HG03045 (cell line): ENCODE measurements around the gene LBH.
"Not testable (repeated sequence)": the region's sequence is repeated elsewhere in the genome, so short reads cannot be mapped to it uniquely, and the experiment has no call there.

ENCODE experiments used
- ATAC-seq: cut with Tn5 transposase; IDR thresholded peaks from one replicate; pipeline ENCODE4 v1.9.1; 2021; ENCODE audit warnings: mild to moderate bottlenecking, moderate library complexity; ENCODE audit not compliant: unreplicated experiment

LBH gene

GRCh38 chr2:30255466-30256408 is 24.4 kb downstream of the LBH start:
- ATAC-seq: no peak

DNA sequence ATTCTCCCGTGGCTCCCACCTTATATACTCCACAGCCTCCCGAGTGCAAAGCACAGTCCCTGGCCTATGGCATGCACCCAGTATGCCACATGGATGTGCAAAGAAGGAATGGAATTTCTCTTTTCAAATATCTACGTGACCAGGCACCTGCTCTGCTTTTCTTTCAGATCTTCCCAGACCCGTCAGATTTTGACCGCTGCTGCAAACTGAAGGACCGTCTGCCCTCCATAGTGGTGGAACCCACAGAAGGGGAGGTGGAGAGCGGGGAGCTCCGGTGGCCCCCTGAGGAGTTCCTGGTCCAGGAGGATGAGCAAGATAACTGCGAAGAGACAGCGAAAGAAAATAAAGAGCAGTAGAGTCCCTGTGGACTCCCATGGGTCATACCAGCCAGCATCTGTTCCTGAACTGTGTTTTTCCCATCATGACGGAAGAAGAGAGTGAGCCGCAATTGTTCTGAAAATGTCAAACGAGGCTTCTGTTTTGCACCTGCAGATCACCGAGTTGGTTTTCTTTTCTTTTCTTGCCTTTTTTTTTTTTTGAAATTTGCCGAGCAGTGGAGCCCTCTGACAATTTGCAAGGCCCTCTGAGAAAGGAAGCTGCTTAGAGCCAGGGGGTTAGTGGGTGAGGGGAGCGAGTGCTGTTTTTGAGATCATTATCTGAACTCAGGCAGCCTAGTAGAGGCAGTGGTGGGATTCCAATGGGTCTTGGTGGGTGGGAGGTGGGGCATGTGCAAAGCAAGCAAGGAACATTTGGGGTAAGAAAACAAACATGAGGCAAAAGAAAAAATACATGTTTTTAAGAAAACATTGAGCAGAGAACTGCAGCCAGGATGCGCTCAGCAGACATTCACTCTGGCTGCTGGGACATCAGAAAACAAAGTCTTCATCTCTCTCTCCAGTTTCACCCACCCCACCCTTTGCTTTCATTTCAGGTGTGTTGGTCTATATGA is 26.2 kb downstream of the LBH start:
- no peak for ATAC-seq

- ATAC-seq: no peak
Measured at GRCh38 chr2:30259071-30259470, 27.7 kb downstream of the LBH start.

DNA sequence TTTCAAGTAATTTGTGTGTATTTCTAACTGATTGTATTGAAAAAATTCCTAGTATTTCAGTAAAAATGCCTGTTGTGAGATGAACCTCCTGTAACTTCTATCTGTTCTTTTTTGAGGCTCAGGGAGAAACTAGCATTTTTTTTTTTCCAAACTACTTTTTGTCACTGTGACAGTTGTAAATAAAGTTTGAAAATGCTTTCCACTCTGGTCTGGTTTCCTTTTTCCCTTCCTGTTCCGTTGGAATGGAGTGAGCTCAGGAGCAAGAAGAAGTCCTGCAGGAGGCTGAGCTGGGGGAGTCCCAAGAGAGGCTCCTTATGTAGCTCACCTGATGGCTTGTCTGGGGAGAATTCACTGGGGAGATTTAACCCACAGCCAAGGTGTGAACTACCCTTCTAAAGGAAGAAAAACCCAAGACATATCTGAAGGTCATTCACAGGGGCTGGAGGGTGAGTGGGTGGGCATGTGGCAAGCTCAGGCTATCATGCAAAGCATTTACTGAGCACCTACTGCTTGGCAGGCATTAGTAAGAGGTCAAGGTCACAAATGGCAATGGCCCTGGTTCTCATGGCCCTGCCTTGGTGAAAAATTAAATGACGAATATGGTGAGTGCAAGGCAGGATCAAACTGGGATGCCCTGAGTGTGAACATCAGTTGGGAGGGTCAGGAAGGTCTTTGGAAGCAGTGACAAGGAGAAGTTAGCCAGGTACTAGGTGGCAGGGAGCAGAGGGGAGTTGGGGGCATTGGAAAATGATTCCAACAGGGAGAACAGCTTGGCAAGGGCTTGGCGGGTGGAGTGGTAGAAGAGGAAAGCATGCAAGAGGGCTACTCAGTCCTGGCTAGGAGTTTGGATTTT is 28.7 kb downstream of the LBH start:
- no peak for ATAC-seq

DNA sequence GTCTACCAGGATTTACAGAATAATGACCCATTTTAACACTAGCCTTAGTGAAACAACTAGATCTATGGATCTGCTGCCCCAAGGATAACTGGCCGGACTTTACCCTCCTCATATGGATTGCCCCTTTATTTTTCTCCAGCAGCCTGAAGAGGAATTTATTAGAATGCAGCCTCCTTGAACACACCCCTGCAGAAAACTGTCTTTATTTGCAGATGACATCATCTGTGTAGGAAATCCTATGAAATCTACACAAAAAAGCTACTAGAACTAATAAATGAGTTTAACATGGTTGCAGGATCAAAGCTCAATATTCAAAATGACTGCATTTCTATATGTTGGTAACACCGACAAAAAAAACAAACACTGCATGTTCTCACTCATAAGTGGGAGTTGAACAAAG is 29.6 kb downstream of the LBH start:
- no peak for ATAC-seq

DNA sequence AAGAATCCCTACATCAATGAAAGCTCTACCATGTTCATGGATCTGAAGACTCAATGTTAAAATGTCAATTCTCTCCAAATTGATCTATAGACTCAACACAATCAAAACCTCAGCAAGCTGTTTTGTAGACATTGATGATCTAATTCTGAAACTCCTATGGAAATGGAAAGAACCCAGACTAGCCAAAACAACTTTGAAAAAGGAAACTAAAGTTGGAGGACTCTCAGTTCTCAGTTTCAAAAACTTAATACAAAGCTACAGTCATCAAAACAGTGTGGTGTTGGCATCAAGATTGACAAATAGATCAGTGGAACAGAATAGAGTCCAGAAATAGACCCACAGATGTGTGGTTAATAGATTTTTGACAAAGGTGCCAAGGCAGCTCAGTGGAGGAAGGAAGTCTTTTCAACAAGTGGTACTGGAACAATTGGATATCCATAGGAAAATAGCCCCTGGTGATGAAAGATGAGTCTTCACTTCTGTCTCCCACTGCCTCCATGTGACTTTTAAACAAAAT is 30.4 kb downstream of the LBH start:
- no peak for ATAC-seq

GRCh38 chr2:30262716-30263309 is 31.5 kb downstream of the LBH start:
- no peak for ATAC-seq

- ATAC-seq: no peak
Measured at GRCh38 chr2:30264274-30264673, 32.9 kb downstream of the LBH start.

DNA sequence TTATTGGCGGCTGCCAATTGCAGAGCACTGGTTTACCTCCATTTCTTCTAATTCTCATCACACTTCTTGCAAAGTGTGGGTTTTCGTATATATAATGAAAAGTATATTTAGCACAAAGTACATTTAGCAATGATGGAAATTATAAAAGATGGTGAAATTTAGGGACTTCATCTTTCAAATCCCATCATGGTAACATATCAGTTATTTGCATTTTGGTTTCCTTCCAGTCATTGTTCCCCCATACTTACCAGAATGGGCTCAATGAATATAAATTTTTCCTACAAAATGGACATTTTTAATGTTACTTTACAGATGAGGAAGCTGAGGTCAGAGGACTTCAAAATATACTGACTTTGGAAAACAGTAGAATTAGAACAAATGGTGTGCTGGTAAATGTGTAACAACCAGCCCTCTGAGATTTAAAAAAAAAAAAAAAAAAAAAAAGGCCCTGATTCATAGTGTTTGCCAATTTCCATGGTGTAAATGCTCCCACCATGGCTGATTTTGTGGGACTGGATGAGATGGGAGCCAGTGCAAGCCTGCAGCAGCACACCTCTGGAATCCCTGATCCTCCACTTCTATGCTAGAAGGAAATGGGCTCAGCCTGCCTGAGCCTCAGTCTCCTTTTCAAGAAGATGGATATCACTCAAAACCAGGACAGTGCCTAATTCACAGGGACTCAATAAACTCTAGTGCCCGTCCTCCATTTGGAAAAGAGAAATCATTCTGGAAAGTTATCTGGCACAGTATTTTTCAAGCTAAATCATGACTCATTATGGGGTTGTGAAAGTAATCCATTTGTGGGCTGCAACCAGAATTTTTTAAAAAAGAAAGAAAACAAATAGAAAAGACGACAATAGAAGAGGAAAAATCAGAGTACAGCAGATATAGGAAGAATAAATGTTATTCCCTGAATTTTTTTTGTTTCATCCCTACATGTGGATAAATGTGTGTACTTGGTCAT is 34.0 kb downstream of the LBH start:
- ATAC-seq: no peak

DNA sequence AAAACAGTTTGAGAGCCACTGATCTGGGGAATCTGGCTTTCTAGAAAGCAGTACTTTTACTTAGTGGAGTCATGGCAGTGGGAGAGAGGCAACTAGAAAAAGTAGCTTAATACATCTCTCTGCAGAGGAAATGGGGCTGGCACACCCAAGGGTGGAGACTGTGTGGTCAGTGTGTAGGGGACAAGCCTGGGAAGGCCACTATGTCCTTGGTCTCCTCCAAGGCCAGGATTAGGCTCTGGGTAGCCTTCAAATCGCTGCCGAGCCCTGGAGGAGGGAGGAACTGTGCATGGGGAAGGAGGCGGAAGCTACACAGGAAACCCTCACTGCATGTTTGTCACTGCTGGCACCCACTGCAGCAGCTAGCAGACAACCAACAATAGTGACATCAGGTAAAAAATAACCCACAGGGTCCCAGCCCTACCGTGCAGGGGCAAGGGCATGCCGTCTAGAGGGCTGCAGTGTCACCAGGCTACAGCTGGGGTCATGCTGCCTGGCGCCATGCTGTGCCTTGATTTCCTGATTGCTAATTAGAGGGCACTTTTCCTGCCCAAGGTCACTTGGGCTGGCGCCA is 34.8 kb downstream of the LBH start:
- no peak for ATAC-seq

DNA sequence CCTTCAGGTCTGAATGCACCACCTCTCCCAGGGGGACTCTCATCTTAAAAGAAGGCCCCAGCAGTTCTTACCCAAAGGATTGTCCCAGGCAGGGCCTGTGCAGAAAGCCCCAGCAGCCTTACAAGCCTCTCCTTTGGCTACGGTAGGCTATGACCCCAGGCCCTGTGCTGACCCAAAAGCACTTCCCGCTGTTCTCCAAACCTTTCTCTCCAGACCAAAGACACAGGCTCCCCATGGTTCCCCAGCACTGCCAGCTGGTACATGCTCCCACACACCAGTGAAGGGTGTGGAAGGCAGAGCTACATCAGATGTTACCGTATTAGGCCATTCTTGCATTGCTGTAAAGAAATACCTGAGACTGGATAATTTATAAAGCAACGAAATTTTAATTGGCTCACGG is 35.4 kb downstream of the LBH start:
- ATAC-seq: no peak

- no peak for ATAC-seq
Measured at GRCh38 chr2:30267161-30267975, 36.0 kb downstream of the LBH start.

GRCh38 chr2:30268296-30268871 is 37.0 kb downstream of the LBH start:
- no peak for ATAC-seq

DNA sequence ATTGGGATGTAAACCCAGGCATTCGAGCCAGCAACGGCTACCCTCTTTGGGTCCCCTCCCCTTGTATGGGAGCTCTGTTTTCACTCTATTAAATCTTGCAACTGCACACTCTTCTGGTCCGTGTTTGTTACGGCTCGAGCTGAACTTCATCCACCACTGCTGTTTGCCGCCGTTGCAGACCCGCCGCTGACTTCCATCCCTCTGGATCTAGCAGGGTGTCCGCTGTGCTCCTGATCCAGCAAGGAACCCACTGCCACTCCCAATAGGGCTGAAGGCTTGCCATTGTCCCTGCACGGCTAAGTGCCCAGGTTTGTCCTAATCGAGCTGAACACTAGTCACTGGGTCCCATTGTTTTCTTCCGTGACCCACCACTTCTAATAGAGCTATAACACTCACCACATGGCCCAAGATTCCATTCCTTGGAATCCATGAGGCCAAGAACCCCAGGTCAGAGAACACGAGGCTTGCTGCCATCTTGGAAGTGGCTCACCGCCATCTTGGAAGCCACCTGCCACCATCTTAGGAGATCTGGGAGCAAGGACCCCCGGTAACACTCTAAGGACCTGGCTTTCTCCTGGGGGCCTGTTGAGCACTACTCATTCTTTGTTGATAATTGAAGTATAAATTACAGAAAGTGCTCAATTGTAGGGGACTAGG is 37.9 kb downstream of the LBH start:
- not testable (repeated sequence) for ATAC-seq

- ATAC-seq: no peak
Measured at GRCh38 chr2:30269771-30270145, 38.4 kb downstream of the LBH start.

DNA sequence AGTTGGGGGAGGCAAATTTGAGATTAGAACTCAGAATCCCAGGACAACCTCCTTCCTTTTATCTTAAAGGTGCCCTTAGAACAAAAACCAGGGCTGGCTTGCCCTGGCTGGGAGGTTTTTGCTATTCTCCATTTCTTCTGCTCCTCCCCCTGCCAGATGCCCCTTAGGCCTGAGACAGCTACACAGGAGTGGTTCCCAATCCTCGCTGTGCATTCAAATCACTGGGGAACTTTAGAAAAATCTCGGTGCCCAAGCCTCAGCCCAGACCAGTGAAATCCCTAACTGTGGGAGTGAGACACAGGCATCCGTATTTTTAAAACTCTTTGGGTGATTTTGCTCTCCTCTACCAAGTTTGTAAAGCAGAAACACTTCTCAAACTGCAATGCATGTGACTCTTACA is 38.8 kb downstream of the LBH start:
- no peak for ATAC-seq

DNA sequence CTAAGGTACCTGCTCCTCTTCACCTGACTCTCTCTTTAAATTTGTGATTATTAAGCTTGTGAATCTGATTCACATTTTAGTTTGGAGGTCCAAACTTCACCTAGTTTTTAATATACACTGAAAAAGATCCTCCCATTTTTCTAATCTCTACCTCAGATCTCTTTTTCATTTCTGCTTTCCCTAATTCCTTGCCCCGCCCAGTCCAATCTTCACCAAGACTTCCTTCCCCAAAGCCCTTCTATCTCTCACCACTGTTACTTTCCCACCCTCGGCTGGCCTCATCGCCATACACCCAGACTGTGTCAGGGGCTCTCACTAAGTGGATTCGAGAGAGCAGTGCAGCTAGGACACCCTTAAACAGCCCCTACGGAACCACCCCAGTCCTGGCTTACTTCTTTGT is 40.0 kb downstream of the LBH start:
- ATAC-seq: no peak
